Ishikawa (cell line): Measurements from ENCODE around the gene FSD2.

Experiments used
- CEBPB ChIP-seq: IDR thresholded peaks from 2 replicates; pipeline ENCODE4 v1.6.1; 2012
- CREB1 ChIP-seq: IDR thresholded peaks from 2 replicates; pipeline ENCODE4 v1.6.1; 2012; ENCODE audit warnings: low read depth
- EGR1 ChIP-seq: IDR thresholded peaks from 2 replicates; pipeline ENCODE4 v1.6.1; 2012
- EP300 ChIP-seq: IDR thresholded peaks from 2 replicates; pipeline ENCODE4 v1.6.1; 2012; ENCODE audit warnings: borderline replicate concordance
- FOXM1 ChIP-seq: IDR thresholded peaks from 2 replicates; pipeline ENCODE4 v1.6.1; 2012; ENCODE audit warnings: low read depth, borderline replicate concordance
- MAX ChIP-seq: IDR thresholded peaks from 2 replicates; pipeline ENCODE4 v1.6.1; 2012
- REST ChIP-seq: IDR thresholded peaks from 2 replicates; pipeline ENCODE4 v1.6.1; 2012; ENCODE audit warnings: low read depth, mild to moderate bottlenecking
- TAF1 ChIP-seq: IDR thresholded peaks from 2 replicates; pipeline ENCODE4 v1.6.1; 2012; ENCODE audit warnings: low read depth, mild to moderate bottlenecking
- TCF12 ChIP-seq: IDR thresholded peaks from 2 replicates; pipeline ENCODE4 v1.6.1; 2012; ENCODE audit warnings: low read depth
- USF1 ChIP-seq: IDR thresholded peaks from 2 replicates; pipeline ENCODE4 v1.6.1; 2012
- YY1 ChIP-seq: IDR thresholded peaks from 2 replicates; pipeline ENCODE4 v1.6.1; 2012; ENCODE audit warnings: low read depth
- ZBTB7A ChIP-seq: IDR thresholded peaks from 2 replicates; pipeline ENCODE4 v1.6.1; 2012; ENCODE audit warnings: low read depth

- TF ChIP-seq YY1 = no peak
- TF ChIP-seq REST = no peak
- TF ChIP-seq TAF1 = no peak
- no peak for TF ChIP-seq CREB1
- TF ChIP-seq TCF12 = no peak
- no peak for TF ChIP-seq CEBPB
- TF ChIP-seq MAX = no peak
- no peak for TF ChIP-seq EP300
- TF ChIP-seq ZBTB7A = no peak
- TF ChIP-seq FOXM1 = no peak
- TF ChIP-seq USF1 = no peak
- TF ChIP-seq EGR1 = no peak
These were observed 39.8 kb upstream of the FSD2 start for GRCh38 chr15:82845686-82846085.
